ENCODE results near the gene FLII. TPM values are rescaled to one million over a fixed set of nuclear protein-coding genes. Genes with fewer than 3 reads are reported as not detected.

The FLII gene
- total and polyA plus RNA-seq, 2 of the 13 experiments (the other 11 are each of a cell fraction or from before 2014, with no cell fraction given) = 130 to 303 TPM

GRCh38 chr17:18260332-18261145 lies 2.0 kb upstream of the FLII start, which contains the start of gene MIEF2 (continued):
- TF ChIP-seq ZBTB10 (CRISPR knock-in tag; IDR thresholded peaks at IDR 0.05; ENCODE audit: borderline replicate concordance) (no peak), GTF2F1 (IDR thresholded peaks at IDR 0.05; ENCODE audit: low read length) (no peak), FOXP1 (IDR thresholded peaks at IDR 0.05) (no peak), FOXP1 (CRISPR knock-in tag; IDR thresholded peaks at IDR 0.05) (no peak), HNF4G (IDR thresholded peaks at IDR 0.05; ENCODE audit: borderline replicate concordance, low read depth, low read length) (0 out of 2 replicates have a peak, but pooled peaks have one; percentile 41), HNF4G (CRISPR knock-in tag; IDR thresholded peaks at IDR 0.05; ENCODE audit: borderline replicate concordance, low read depth) (no peak; the same call in 1 of the 2 replicates), PATZ1 (CRISPR knock-in tag; IDR thresholded peaks at IDR 0.05) (peak; percentile 87), REPIN1 (CRISPR knock-in tag; IDR thresholded peaks at IDR 0.05; ENCODE audit: borderline replicate concordance, low read depth) (0 out of 2 replicates have a peak, but pooled peaks have one; percentile 78), ARNTL (CRISPR knock-in tag; IDR thresholded peaks at IDR 0.05) (peak; percentile 50), ZFP36L1 (CRISPR knock-in tag; IDR thresholded peaks at IDR 0.05) (no peak), LCORL (IDR thresholded peaks at IDR 0.05) (no peak), LCORL (CRISPR knock-in tag; IDR thresholded peaks at IDR 0.05) (peak; percentile 64), TGIF2 (CRISPR knock-in tag; IDR thresholded peaks at IDR 0.05) (peak; percentile 75; the same call in 1 of the 2 replicates), HIC2 (CRISPR knock-in tag; IDR thresholded peaks at IDR 0.05; ENCODE audit: low read depth) (no peak; the same call in none of the 2 replicates), ZNF784 (CRISPR knock-in tag; IDR thresholded peaks at IDR 0.05; ENCODE audit: borderline replicate concordance) (no peak; the same call in 1 of the 2 replicates), HHEX (CRISPR knock-in tag; IDR thresholded peaks at IDR 0.05) (no peak), NR1H2 (CRISPR knock-in tag; IDR thresholded peaks at IDR 0.05; ENCODE audit: borderline replicate concordance, low read depth) (no peak), DRAP1 (CRISPR knock-in tag; IDR thresholded peaks at IDR 0.05) (peak; percentile 97), GTF3A (CRISPR knock-in tag; conservative IDR thresholded peaks at IDR 0.05) (no peak), CBX1 (IDR thresholded peaks at IDR 0.05; ENCODE audit: low read depth) (no peak), ZSCAN25 (CRISPR knock-in tag; IDR thresholded peaks at IDR 0.05) (peak; percentile 69), ZNF782 (CRISPR knock-in tag; IDR thresholded peaks at IDR 0.05; ENCODE audit: borderline replicate concordance) (peak; percentile 51; the same call in 1 of the 2 replicates), SP5 (CRISPR knock-in tag; IDR thresholded peaks at IDR 0.05; ENCODE audit: borderline replicate concordance, low read depth) (peak; percentile 64; the same call in 1 of the 2 replicates)

Measured in HepG2 (cell line).